DMS153 treated with DMSO at 0.1 percent for 48 hours (cell line): Measurements from ENCODE around the gene WDR59.

Experiments
- DNase-seq: peaks from one replicate; lab custom pipeline; 2025; ENCODE audit not compliant: unreplicated experiment; lab: John Stamatoyannopoulos, UW

Gene WDR59

GRCh38 chr16:74903901-74904678 lies 80.8 kb downstream of the WDR59 start:
- no peak for DNase-seq

- DNase-seq, result no peak
Observed at GRCh38 chr16:74903120-74903519, 81.8 kb downstream of the WDR59 start.

- no peak for DNase-seq
Observed at GRCh38 chr16:74902161-74902560, 82.8 kb downstream of the WDR59 start.

GRCh38 chr16:74901606-74902005 lies 83.3 kb downstream of the WDR59 start:
- DNase-seq, result no peak

GRCh38 chr16:74899816-74900215 lies 85.1 kb downstream of the WDR59 start:
- DNase-seq, result no peak

- no peak for DNase-seq
Observed at GRCh38 chr16:74898659-74899058, 86.3 kb downstream of the WDR59 start.

GRCh38 chr16:74896389-74897370 lies 88.2 kb downstream of the WDR59 start:
- no peak for DNase-seq

- DNase-seq, result no peak
Observed at GRCh38 chr16:74893541-74893940, 91.4 kb downstream of the WDR59 start.

- DNase-seq, result no peak
Observed at GRCh38 chr16:74892574-74893461, 92.1 kb downstream of the WDR59 start.

- no peak for DNase-seq
Observed at GRCh38 chr16:74888888-74889287, 96.0 kb downstream of the WDR59 start.

GRCh38 chr16:74888232-74888862 lies 96.6 kb downstream of the WDR59 start:
- DNase-seq, result no peak

- no peak for DNase-seq
Observed at GRCh38 chr16:74887084-74887483, 97.8 kb downstream of the WDR59 start.

GRCh38 chr16:74877706-74878105 lies 107.2 kb downstream of the WDR59 start:
- no peak for DNase-seq

- no peak for DNase-seq
Observed at GRCh38 chr16:74874912-74875546, 109.9 kb downstream of the WDR59 start.

- DNase-seq, result no peak
Observed at GRCh38 chr16:74874123-74874522, 110.8 kb downstream of the WDR59 start.

- no peak for DNase-seq
Observed at GRCh38 chr16:74872302-74872701, 112.6 kb downstream of the WDR59 start.

- DNase-seq, result no peak
Observed at GRCh38 chr16:74871608-74872007, 113.3 kb downstream of the WDR59 start.

- no peak for DNase-seq
Observed at GRCh38 chr16:74868501-74868900, 116.4 kb downstream of the WDR59 start.

GRCh38 chr16:74868035-74868434 lies 116.9 kb downstream of the WDR59 start:
- DNase-seq, result no peak

GRCh38 chr16:74867281-74867849 lies 117.6 kb downstream of the WDR59 start:
- peak; percentile 7 for DNase-seq
